ENCODE data around the gene ALG14. TPM values are rescaled to one million over a fixed set of nuclear protein-coding genes. Genes with fewer than 3 reads are reported as not detected.
"Not testable (repeated sequence)": the region's sequence is repeated elsewhere in the genome, so short reads cannot be mapped to it uniquely, and the experiment has no call there.

Gene ALG14
- total and polyA plus RNA-seq, 2 donors from 2014 or later: 8.6 to 11.3 TPM

- no peak overlapping the region for H3K27ac ChIP-seq (ENCODE audit: low read depth in 2 of 2, low read length in 2 of 2)
- FAIRE-seq: no peak
Measured at GRCh38 chr1:94947437-94947836, 125.3 kb downstream of the ALG14 start.

GRCh38 chr1:94946886-94947285 lies 125.9 kb downstream of the ALG14 start:
- FAIRE-seq: no peak
- H3K27ac ChIP-seq (ENCODE audit: low read depth in 2 of 2, low read length in 2 of 2): no peak overlapping the region
- H3K9ac ChIP-seq (ENCODE audit: low read length in 3 of 3): no peak overlapping the region
- DNase-seq: no peak
- intact Hi-C loops (cut with DNase I): no loop called here
- no peaks in the 10 kb centered on the region for H3K27me3 ChIP-seq (ENCODE audit: control insufficient read depth, insufficient read depth, low read length)
- no peak for TF ChIP-seq CTCF (IDR thresholded peaks at IDR 0.05; ENCODE audit: borderline replicate concordance, extremely low read depth, insufficient read depth)
- no peaks in the 10 kb centered on the region for H3K9me3 ChIP-seq (ENCODE audit: control insufficient read depth in 2 of 3, insufficient read depth in 1 of 3, low read length in 3 of 3)
- no peak overlapping the region for H3K4me3 ChIP-seq (ENCODE audit: low read length in 3 of 3)
- H3K36me3 ChIP-seq (ENCODE audit: control insufficient read depth in 2 of 3, insufficient read depth in 3 of 3, low read length in 3 of 3): no peaks in the 10 kb centered on the region
- peaks cover 0 to 14% (median 4%) of the 10 kb centered on the region in 3 donors for H3K4me1 ChIP-seq (ENCODE audit: control insufficient read depth in 2 of 3, insufficient read depth in 2 of 3, low read depth in 1 of 3, low read length in 3 of 3)

More at GRCh38 chr1:94947437-94947836, 125.3 kb downstream of the ALG14 start:
- DNase-seq: no peak
- intact Hi-C loops (cut with DNase I): no loop called here
- H3K9me3 ChIP-seq (ENCODE audit: control insufficient read depth in 2 of 3, insufficient read depth in 1 of 3, low read length in 3 of 3): no peaks in the 10 kb centered on the region
- no peak overlapping the region for H3K9ac ChIP-seq (ENCODE audit: low read length in 3 of 3)
- no peaks in the 10 kb centered on the region for H3K36me3 ChIP-seq (ENCODE audit: control insufficient read depth in 2 of 3, insufficient read depth in 3 of 3, low read length in 3 of 3)
- H3K4me1 ChIP-seq (ENCODE audit: control insufficient read depth in 2 of 3, insufficient read depth in 2 of 3, low read depth in 1 of 3, low read length in 3 of 3): peaks cover 0 to 9% (median 4%) of the 10 kb centered on the region in 3 donors
- H3K4me3 ChIP-seq (ENCODE audit: low read length in 3 of 3): no peak overlapping the region
- TF ChIP-seq CTCF (IDR thresholded peaks at IDR 0.05; ENCODE audit: borderline replicate concordance, extremely low read depth, insufficient read depth): no peak
- no peaks in the 10 kb centered on the region for H3K27me3 ChIP-seq (ENCODE audit: control insufficient read depth, insufficient read depth, low read length)

GRCh38 chr1:94942171-94943128 lies 130.3 kb downstream of the ALG14 start:
- no peaks in the 10 kb centered on the region for H3K9me3 ChIP-seq (ENCODE audit: control insufficient read depth in 2 of 3, insufficient read depth in 1 of 3, low read length in 3 of 3)
- no peaks in the 10 kb centered on the region for H3K27me3 ChIP-seq (ENCODE audit: control insufficient read depth, insufficient read depth, low read length)
- peaks cover 0 to 33% (median 5%) of the 10 kb centered on the region in 3 donors for H3K4me1 ChIP-seq (ENCODE audit: control insufficient read depth in 2 of 3, insufficient read depth in 2 of 3, low read depth in 1 of 3, low read length in 3 of 3)
- H3K4me3 ChIP-seq (ENCODE audit: low read length in 3 of 3): no peak overlapping the region
- peak overlapping the region in 1 of 3 donors; percentile 30 for H3K9ac ChIP-seq (ENCODE audit: low read length in 3 of 3)
- FAIRE-seq (peak; percentile 80), DNase-seq (no peak)
- TF ChIP-seq CTCF (IDR thresholded peaks at IDR 0.05; ENCODE audit: borderline replicate concordance, extremely low read depth, insufficient read depth): no peak
- no peaks in the 10 kb centered on the region for H3K36me3 ChIP-seq (ENCODE audit: control insufficient read depth in 2 of 3, insufficient read depth in 3 of 3, low read length in 3 of 3)
- peak overlapping the region; percentile 43 to 72 for H3K27ac ChIP-seq (ENCODE audit: low read depth in 2 of 2, low read length in 2 of 2)
- intact Hi-C loops (cut with DNase I): no loop called here

GRCh38 chr1:94941480-94941879 lies 131.3 kb downstream of the ALG14 start:
- not testable (repeated sequence) for H3K27me3 ChIP-seq (ENCODE audit: control insufficient read depth, insufficient read depth, low read length)

More at GRCh38 chr1:94941480-94941879, 131.3 kb downstream of the ALG14 start:
- H3K9ac ChIP-seq (ENCODE audit: low read length in 3 of 3); H3K4me3 ChIP-seq (ENCODE audit: low read length in 3 of 3); H3K9me3 ChIP-seq (ENCODE audit: control insufficient read depth in 2 of 3, insufficient read depth in 1 of 3, low read length in 3 of 3); H3K36me3 ChIP-seq (ENCODE audit: control insufficient read depth in 2 of 3, insufficient read depth in 3 of 3, low read length in 3 of 3); FAIRE-seq; DNase-seq; intact Hi-C loops (cut with DNase I): not testable (repeated sequence)
- peak overlapping the region in 1 of 2 donors; percentile 7 for H3K27ac ChIP-seq (ENCODE audit: low read depth in 2 of 2, low read length in 2 of 2)
- peaks cover 0 to 36% (median 12%) of the 10 kb centered on the region in 3 donors for H3K4me1 ChIP-seq (ENCODE audit: control insufficient read depth in 2 of 3, insufficient read depth in 2 of 3, low read depth in 1 of 3, low read length in 3 of 3)

All from kidney (tissue), 14 donors.